Neural cell (in vitro differentiated cells): ENCODE measurements around the gene RNF103. TPM values are rescaled to one million over a fixed set of nuclear protein-coding genes. Genes with fewer than 3 reads are reported as not detected.
"Not testable (repeated sequence)": the region's sequence is repeated elsewhere in the genome, so short reads cannot be mapped to it uniquely, and the experiment has no call there.

ENCODE experiments used
- H2AFZ ChIP-seq: fragments of 200-600, 300-800 bp; sonication (generic), shearing (Covaris generic); 2 replicates; pipeline ENCODE4 v1.6.0; 2014; ENCODE audit warnings: low read depth, mild to moderate bottlenecking, antibody characterized with exemption, low read length, moderate library complexity
- H3F3A ChIP-seq: fragments of 200-600 bp; shearing (Covaris generic); 2 replicates; pipeline ENCODE4 v1.6.1; 2016; ENCODE audit warnings: mild to moderate bottlenecking, moderate library complexity, mixed read lengths, antibody characterized with exemption, low read length; ENCODE audit not compliant: insufficient read depth, poor library complexity, severe bottlenecking
- H3K27ac ChIP-seq: fragments of 200-600, 300-800 bp; sonication (generic), shearing (Covaris generic); 2 replicates; pipeline ENCODE4 v1.5.1; 2014; ENCODE audit warnings: mild to moderate bottlenecking, low read length, moderate library complexity
- H3K27me3 ChIP-seq: fragments of 300-800, 200-600 bp; sonication (generic), shearing (Covaris generic); 2 replicates; pipeline ENCODE4 v1.6.0; 2014; ENCODE audit warnings: mild to moderate bottlenecking, low read depth, low read length, moderate library complexity; ENCODE audit not compliant: insufficient read depth
- H3K36me3 ChIP-seq: fragments of 300-800, 200-600 bp; sonication (generic), shearing (Covaris generic); 2 replicates; pipeline ENCODE4 v1.5.1; 2014; ENCODE audit warnings: mild to moderate bottlenecking, antibody characterized with exemption, low read length, moderate library complexity; ENCODE audit not compliant: insufficient read depth
- H3K4me2 ChIP-seq: fragments of 300-800, 200-600 bp; sonication (generic), shearing (Covaris generic); 2 replicates; pipeline ENCODE4 v1.6.0; 2014; ENCODE audit warnings: mild to moderate bottlenecking, low read length
- H3K4me3 ChIP-seq: fragments of 300-800, 200-600 bp; sonication (generic), shearing (Covaris generic); 2 replicates; pipeline ENCODE4 v1.5.1; 2014; ENCODE audit warnings: mild to moderate bottlenecking, low read length, moderate library complexity
- H3K79me2 ChIP-seq: fragments of 200-600 bp; shearing (Covaris generic); replicated peaks from 2 replicates; pipeline ENCODE4 v1.6.0; 2014; ENCODE audit warnings: mild to moderate bottlenecking, low read length, moderate library complexity; ENCODE audit not compliant: insufficient read depth
- H3K9ac ChIP-seq: fragments of 300-800, 200-600 bp; sonication (generic), shearing (Covaris generic); 2 replicates; pipeline ENCODE4 v1.6.1; 2016; ENCODE audit warnings: mild to moderate bottlenecking, low read length, mixed read lengths
- H3K9me2 ChIP-seq: fragments of 200-600 bp; shearing (Covaris generic); 2 replicates; pipeline ENCODE4 v1.6.1; 2016; ENCODE audit warnings: mild to moderate bottlenecking, low read length, mixed read lengths; ENCODE audit not compliant: insufficient read depth
- H3K9me3 ChIP-seq: fragments of 200-600, 300-800 bp; sonication (generic), shearing (Covaris generic); 2 replicates; pipeline ENCODE4 v1.6.1; 2016; ENCODE audit warnings: mild to moderate bottlenecking, mixed run types, low read length, moderate library complexity, mixed read lengths
- H4K20me1 ChIP-seq: fragments of 200-600 bp; shearing (Covaris generic); 2 replicates; pipeline ENCODE4 v1.6.1; 2016; ENCODE audit warnings: mild to moderate bottlenecking, mixed run types; ENCODE audit not compliant: insufficient read depth
- CTCF ChIP-seq: fragments of 450-650 bp; IDR thresholded peaks from 2 replicates; pipeline ENCODE4 v1.5.1; 2014; ENCODE audit warnings: antibody characterized with exemption, mild to moderate bottlenecking, moderate library complexity; ENCODE audit not compliant: poor library complexity, severe bottlenecking
- EP300 ChIP-seq: fragments of 450-650 bp; conservative IDR thresholded peaks from 2 replicates; pipeline ENCODE4 v1.6.1; 2014; ENCODE audit warnings: antibody characterized with exemption, mild to moderate bottlenecking, moderate library complexity; ENCODE audit not compliant: poor library complexity, severe bottlenecking
- EZH2 ChIP-seq: fragments of 200-600, 300-800 bp; shearing (Covaris generic), sonication (generic); IDR thresholded peaks from 2 replicates; pipeline ENCODE4 v1.6.1; 2014; ENCODE audit warnings: antibody characterized with exemption, low read length, borderline replicate concordance, mild to moderate bottlenecking; ENCODE audit not compliant: insufficient read depth, poor library complexity, severe bottlenecking
- MXI1 ChIP-seq: fragments of 450-650 bp; conservative IDR thresholded peaks from 2 replicates; pipeline ENCODE4 v1.6.1; 2014; ENCODE audit warnings: antibody characterized with exemption, mild to moderate bottlenecking; ENCODE audit not compliant: poor library complexity, severe bottlenecking
- POLR2AphosphoS5 ChIP-seq: IDR thresholded peaks from 2 replicates; pipeline ENCODE4 v1.6.1; 2012
- RAD21 ChIP-seq: fragments of 450-650 bp; conservative IDR thresholded peaks from 2 replicates; pipeline ENCODE4 v1.6.1; 2014; ENCODE audit warnings: antibody characterized with exemption, mild to moderate bottlenecking, moderate library complexity
- SMC3 ChIP-seq: fragments of 450-650 bp; conservative IDR thresholded peaks from 2 replicates; pipeline ENCODE4 v1.6.1; 2014; ENCODE audit warnings: antibody characterized with exemption, mild to moderate bottlenecking, moderate library complexity; ENCODE audit not compliant: poor library complexity
- TAF1 ChIP-seq: IDR thresholded peaks from 2 replicates; pipeline ENCODE4 v1.6.1; 2012; ENCODE audit warnings: low read depth
- polyA plus RNA-seq: library from polyadenylated mRNA; depleted of rRNA; stranded (reverse); fragments of >200 nt; gene quantifications from 2 replicates; pipeline ENCODE4 v1.2.3, GENCODE V29; 2014
- TF ChIP-seq, protein P1 (sequence below): IDR thresholded peaks from 2 replicates; pipeline ENCODE4 v1.6.1; 2012; ENCODE audit warnings: borderline replicate concordance

Gene RNF103
- polyA plus RNA-seq, 1 donor from 2014 or later, result 24.1 TPM

DNA sequence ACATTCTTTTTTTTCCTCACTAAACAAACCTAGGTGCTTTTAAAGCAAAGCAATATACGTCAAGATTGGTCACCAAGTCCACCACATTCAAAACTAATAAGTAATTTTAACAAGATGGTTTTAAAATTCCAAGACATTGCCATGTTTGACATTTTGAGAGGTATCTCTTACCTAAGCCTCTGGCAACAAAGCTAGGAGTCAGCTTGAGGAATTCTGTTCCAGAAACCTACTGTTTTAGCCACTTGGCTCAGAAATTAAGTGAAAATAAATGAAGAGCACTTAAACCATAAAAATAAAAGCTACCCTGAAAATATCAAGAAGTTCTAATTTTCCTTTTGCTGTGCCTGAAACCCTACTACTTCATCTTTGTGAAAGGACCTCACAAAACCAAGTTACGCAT lies 30.4 kb downstream of the RNF103 start:
- Histone ChIP-seq H2AFZ (no peak overlapping the region), H3K4me3 (no peak overlapping the region), H4K20me1 (no peaks in the 10 kb centered on the region), H3K79me2 (no peaks in the 10 kb centered on the region), H3K36me3 (no peaks in the 10 kb centered on the region), H3F3A (no peaks in the 10 kb centered on the region), H3K4me2 (no peak overlapping the region), H3K9me2 (no peaks in the 10 kb centered on the region), H3K9ac (no peak overlapping the region), H3K9me3 (no peaks in the 10 kb centered on the region), H3K27me3 (no peaks in the 10 kb centered on the region), H3K27ac (no peak overlapping the region)
- TF ChIP-seq POLR2AphosphoS5 (no peak), TAF1 (no peak)

DNA sequence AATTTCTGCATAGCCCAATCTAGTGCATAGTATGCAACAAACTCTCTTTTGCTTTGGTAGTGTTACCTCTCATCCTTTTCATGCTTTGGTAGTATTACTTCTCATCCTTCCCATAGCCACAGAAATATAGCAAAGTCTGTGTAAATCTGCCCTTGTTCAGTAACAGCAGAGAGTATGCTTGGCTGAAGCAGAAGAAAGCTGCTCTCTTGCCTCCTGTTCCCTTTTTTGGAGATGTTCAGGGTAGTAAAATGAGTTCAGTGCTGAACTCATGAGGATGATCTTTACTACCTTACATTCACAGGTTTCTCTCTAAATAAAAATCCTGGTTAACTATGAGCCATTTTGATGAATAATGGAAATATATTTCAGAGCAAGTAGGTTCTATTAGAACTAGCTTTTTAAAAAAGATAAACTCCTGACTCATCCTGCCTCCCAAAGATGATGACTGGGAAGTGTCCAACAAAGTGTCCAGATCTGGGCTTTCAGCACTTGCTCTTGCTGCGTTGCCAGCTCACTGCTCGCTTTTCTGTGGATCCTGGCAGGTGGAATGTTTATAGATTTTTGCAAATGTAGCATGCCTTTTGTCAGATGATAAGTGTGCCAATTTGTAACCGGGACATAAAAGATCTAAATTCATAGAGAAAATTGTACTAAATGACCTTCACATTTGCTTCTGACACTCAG lies 31.0 kb downstream of the RNF103 start:
- Histone ChIP-seq H3K9me3 (no peaks in the 10 kb centered on the region), H4K20me1 (no peaks in the 10 kb centered on the region), H3K79me2 (no peaks in the 10 kb centered on the region), H3K4me3 (no peak overlapping the region), H3K9ac (no peak overlapping the region), H3K27ac (no peak overlapping the region), H3K4me2 (no peak overlapping the region), H3K9me2 (no peaks in the 10 kb centered on the region), H3F3A (no peaks in the 10 kb centered on the region), H2AFZ (no peak overlapping the region), H3K27me3 (no peaks in the 10 kb centered on the region), H3K36me3 (no peaks in the 10 kb centered on the region)
- TF ChIP-seq SMC3 (no peak), TAF1 (no peak), EZH2 (no peak), RAD21 (no peak), MXI1 (no peak), EP300 (no peak), POLR2AphosphoS5 (no peak), CTCF (no peak)
- TF ChIP-seq, protein P1, sequence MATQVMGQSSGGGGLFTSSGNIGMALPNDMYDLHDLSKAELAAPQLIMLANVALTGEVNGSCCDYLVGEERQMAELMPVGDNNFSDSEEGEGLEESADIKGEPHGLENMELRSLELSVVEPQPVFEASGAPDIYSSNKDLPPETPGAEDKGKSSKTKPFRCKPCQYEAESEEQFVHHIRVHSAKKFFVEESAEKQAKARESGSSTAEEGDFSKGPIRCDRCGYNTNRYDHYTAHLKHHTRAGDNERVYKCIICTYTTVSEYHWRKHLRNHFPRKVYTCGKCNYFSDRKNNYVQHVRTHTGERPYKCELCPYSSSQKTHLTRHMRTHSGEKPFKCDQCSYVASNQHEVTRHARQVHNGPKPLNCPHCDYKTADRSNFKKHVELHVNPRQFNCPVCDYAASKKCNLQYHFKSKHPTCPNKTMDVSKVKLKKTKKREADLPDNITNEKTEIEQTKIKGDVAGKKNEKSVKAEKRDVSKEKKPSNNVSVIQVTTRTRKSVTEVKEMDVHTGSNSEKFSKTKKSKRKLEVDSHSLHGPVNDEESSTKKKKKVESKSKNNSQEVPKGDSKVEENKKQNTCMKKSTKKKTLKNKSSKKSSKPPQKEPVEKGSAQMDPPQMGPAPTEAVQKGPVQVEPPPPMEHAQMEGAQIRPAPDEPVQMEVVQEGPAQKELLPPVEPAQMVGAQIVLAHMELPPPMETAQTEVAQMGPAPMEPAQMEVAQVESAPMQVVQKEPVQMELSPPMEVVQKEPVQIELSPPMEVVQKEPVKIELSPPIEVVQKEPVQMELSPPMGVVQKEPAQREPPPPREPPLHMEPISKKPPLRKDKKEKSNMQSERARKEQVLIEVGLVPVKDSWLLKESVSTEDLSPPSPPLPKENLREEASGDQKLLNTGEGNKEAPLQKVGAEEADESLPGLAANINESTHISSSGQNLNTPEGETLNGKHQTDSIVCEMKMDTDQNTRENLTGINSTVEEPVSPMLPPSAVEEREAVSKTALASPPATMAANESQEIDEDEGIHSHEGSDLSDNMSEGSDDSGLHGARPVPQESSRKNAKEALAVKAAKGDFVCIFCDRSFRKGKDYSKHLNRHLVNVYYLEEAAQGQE, result no peak

DNA sequence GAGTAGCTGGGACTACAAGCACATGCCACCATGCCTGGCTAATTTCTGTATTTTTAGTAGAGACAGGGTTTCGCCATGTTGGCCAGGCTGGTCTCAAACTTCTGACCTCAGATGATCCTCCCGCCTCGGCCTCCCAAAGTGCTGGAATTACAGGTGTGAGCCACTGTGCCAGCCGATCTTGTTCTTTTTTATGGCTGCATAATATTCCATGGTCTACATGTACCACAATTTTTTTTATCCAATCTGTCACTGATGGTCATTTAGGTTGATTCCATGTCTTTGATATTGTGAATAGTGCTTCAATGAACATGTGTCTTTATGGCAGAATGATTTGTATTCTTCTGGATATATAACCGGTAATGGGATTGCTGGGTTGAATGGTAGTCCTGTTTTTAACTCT lies 34.0 kb downstream of the RNF103 start:
- H3K36me3 ChIP-seq, H3K9me3 ChIP-seq, H3K9me2 ChIP-seq, H4K20me1 ChIP-seq, H3K4me2 ChIP-seq, H3K27ac ChIP-seq, H3K9ac ChIP-seq, H3K79me2 ChIP-seq, H2AFZ ChIP-seq, H3K4me3 ChIP-seq, H3F3A ChIP-seq, H3K27me3 ChIP-seq: not testable (repeated sequence)
